Measurements from ENCODE around the gene PPP2R5E.
"Not testable (repeated sequence)": the region's sequence is repeated elsewhere in the genome, so short reads cannot be mapped to it uniquely, and the experiment has no call there.

DNA sequence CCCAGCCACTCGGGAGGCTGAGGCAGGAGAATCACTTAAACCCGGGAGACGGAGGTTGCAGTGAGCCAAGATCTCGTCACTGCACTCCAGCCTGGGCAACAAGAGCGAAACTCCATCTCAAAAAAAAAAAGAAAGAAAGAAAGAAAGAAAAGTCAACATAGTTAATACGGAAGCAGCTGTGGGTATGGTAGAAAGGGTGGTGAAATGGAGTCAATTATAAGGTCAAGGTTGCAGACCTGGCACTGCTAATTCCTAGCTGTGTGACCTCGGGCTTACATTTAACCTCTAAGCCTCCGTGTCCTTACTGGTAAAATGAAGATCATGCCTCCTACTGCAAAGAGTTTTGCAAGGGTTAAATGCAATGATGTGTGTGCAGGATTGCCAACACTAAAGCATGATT is 39.9 kb upstream of the PPP2R5E start:
- TF ChIP-seq EZH2 (IDR thresholded peaks at IDR 0.05; ENCODE audit: insufficient read depth, poor library complexity, severe bottlenecking); EZH2phosphoT487 (IDR thresholded peaks at IDR 0.05; ENCODE audit: insufficient read depth, low read depth): not testable (repeated sequence)

Data from GM23248 (cell line).